Chondrocyte (in vitro differentiated cells): ENCODE measurements around the gene RCN1. TPM values are rescaled to one million over a fixed set of nuclear protein-coding genes. Genes with fewer than 3 reads are reported as not detected.

Source experiments
- DNase-seq: peaks from one replicate; pipeline ENCODE4 v3.0.0; 2021; ENCODE audit warnings: mixed read lengths, low spot score
- H3K27ac Mint-ChIP-seq: one replicate; pipeline ENCODE4 v1.8.0; 2021; ENCODE audit warnings: mild to moderate bottlenecking, moderate library complexity, mixed read lengths; ENCODE audit not compliant: unreplicated experiment
- H3K27me3 Mint-ChIP-seq: 2 replicates; pipeline ENCODE4 v1.8.0; 2021; ENCODE audit warnings: low read depth, mixed read lengths
- H3K36me3 Mint-ChIP-seq: 2 replicates; pipeline ENCODE4 v1.8.0; 2021; ENCODE audit warnings: low read depth, mixed read lengths
- H3K4me1 Mint-ChIP-seq: 2 replicates; pipeline ENCODE4 v1.8.0; 2021; ENCODE audit warnings: low read depth, mild to moderate bottlenecking, mixed read lengths
- H3K4me3 Mint-ChIP-seq: one replicate; pipeline ENCODE4 v1.8.0; 2021; ENCODE audit warnings: mild to moderate bottlenecking, moderate library complexity, mixed read lengths; ENCODE audit not compliant: unreplicated experiment
- H3K9me3 Mint-ChIP-seq: 2 replicates; pipeline ENCODE4 v1.8.0; 2021; ENCODE audit warnings: low read depth, mixed read lengths
- CTCF ChIP-seq: fragments of 200-600 bp; sonication (generic); IDR thresholded peaks from 2 replicates; pipeline ENCODE4 v1.5.0; 2021; ENCODE audit warnings: antibody characterized with exemption, mild to moderate bottlenecking, moderate library complexity
- total RNA-seq: library from RNA; stranded (reverse); gene quantifications from 3 replicates; pipeline ENCODE4 v1.2.1, GENCODE V29; 2021

RCN1 gene
- total RNA-seq, 1 donor from 2014 or later, result 232 TPM

DNA sequence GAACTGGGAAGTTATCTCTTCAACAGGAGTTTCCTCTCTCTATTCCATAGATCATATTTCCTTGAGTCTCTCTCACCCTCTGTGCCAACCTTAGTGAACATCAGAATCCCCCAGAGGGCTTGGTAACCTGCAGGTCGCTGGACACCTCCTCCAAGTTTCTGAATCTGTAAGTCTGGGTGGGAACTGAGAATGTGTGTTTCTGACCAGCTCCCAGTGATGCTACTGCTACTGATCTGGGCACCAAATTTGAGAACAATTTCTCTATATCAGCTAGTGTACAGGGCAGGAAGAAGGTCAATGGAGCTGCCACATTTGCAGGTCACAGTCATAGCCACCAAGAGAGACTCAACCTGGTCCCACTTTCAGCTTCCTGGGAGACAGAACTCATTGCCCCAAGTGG, 62.9 kb downstream of the RCN1 start:
- DNase-seq, result no peak
- TF ChIP-seq CTCF, result no peak
- no peaks in the 10 kb centered on the region for H3K36me3 Mint-ChIP-seq
- H3K4me3 Mint-ChIP-seq, result no peak overlapping the region
- H3K9me3 Mint-ChIP-seq, result peaks cover 4% of the 10 kb centered on the region
- H3K27ac Mint-ChIP-seq, result no peak overlapping the region
- peaks cover 47% of the 10 kb centered on the region for H3K27me3 Mint-ChIP-seq
- no peaks in the 10 kb centered on the region for H3K4me1 Mint-ChIP-seq

DNA sequence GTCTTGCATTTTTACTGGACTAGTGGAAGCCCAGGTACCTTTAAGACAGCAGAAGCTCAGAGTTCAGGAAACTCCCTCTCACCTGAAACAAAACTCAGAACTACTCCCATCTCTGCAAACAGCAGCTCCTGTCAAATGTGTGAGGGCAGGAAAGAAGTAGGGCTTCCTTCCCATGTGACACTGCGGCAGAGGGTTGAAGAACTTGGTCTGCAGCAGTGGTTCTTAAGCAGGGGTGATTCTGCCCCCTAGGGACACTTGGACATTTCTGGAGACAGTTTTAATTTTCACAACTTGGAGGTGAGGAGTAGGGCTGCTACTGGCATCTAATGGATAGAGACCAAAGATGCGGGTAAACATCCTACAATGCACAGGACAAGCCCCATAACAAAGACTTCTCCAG, 63.4 kb downstream of the RCN1 start:
- Mint-ChIP-seq H3K4me3 (no peak overlapping the region), H3K9me3 (peaks cover 4% of the 10 kb centered on the region), H3K4me1 (no peaks in the 10 kb centered on the region), H3K27ac (no peak overlapping the region), H3K27me3 (peaks cover 47% of the 10 kb centered on the region), H3K36me3 (no peaks in the 10 kb centered on the region)
- TF ChIP-seq CTCF, result peak; percentile 30
- no peak for DNase-seq
